Subcutaneous adipose tissue (tissue), 4 donors: ENCODE measurements around the gene NCR3LG1. TPM values are rescaled to one million over a fixed set of nuclear protein-coding genes. Genes with fewer than 3 reads are reported as not detected.

ENCODE experiments used
- CTCF ChIP-seq: fragments of 450-650 bp; IDR thresholded peaks from one replicate; pipeline ENCODE4 v1.5.1; 2016; ENCODE audit warnings: low read depth, mild to moderate bottlenecking, control low read depth, antibody characterized with exemption, moderate library complexity
- total RNA-seq, 4 donors: library from RNA; depleted of rRNA; stranded (reverse); fragments of >200 nt; gene quantifications; one replicate each; pipeline ENCODE4 v1.1.0, GENCODE V29; 2016

The NCR3LG1 gene
- total RNA-seq, 4 donors from 2014 or later = 1.3 to 3.1 (median 2.8) TPM

- TF ChIP-seq CTCF = no peak
Observed at GRCh38 chr11:17333799-17334586, 17.6 kb upstream of the NCR3LG1 start.

DNA sequence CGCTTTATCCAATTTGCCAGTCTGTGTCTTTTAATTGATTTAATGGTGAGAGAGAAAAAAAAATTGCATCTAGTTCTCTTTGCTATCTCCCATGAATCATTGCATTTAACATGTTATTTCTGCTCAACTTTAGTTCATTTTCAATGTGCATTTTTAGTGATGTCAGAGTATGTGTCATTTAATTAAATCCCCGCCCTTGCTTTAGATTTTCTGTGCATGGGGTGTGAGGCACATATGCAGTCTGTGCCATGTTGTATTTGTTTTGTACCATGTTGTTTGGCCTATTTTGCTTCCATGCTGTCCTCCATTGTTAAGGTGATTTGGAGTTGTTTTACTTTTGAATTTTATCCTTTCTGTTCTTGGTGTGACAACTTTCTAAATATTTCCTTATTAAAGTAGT is 8.3 kb upstream of the NCR3LG1 start:
- no peak for TF ChIP-seq CTCF

GRCh38 chr11:17343907-17344306 is 7.7 kb upstream of the NCR3LG1 start:
- TF ChIP-seq CTCF = no peak

- TF ChIP-seq CTCF = no peak
Observed at GRCh38 chr11:17347676-17348075, 3.9 kb upstream of the NCR3LG1 start.

GRCh38 chr11:17350455-17351171 is 987 bp upstream of the NCR3LG1 start:
- no peak for TF ChIP-seq CTCF

DNA sequence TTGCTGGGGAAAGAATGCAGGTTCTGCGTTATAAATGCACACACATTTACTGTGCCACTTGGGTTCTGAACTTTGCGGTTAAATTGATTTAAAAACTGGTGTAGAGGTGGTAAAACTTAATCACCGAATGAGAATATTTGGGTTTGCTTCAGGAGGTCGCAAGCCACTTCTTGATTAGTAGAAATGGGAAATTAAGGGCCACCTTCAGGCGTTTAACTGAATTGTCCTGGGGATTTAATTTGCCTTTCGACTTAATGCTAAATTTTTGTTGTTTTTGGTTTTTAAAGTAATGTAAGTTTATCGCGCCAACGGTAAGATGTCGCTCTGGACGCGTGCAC is 459 bp upstream of the NCR3LG1 start:
- no peak for TF ChIP-seq CTCF

GRCh38 chr11:17352950-17353820 is 1.6 kb downstream of the NCR3LG1 start:
- no peak for TF ChIP-seq CTCF
